ENCODE results near the gene DPM3. TPM values are rescaled to one million over a fixed set of nuclear protein-coding genes. Genes with fewer than 3 reads are reported as not detected.

The DPM3 gene
- total and polyA plus RNA-seq, 9 of the 15 experiments (the other 6 are each of a cell fraction or from before 2014, with no cell fraction given), result 3.7 to 120 (median 36.4) TPM

DNA sequence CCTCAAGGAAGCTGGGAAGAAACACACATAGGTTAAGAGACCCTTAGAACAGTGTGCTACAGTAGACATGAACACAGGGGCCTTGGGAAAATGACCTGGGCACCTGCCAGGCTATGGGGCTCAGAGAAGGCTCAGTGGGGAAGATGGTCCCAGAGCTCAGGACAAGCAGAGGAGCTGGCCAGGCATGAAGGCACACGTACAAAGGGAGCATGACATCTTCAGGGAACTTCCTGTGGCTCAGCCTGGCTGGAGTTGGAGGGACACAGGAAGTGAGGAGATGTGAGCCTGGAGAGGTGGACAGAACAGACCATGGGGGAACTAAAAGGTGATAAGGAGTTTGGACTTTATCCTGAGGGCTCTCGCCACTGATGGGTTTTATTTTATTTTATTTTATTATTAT is 8.5 kb downstream of the DPM3 start:
- Histone ChIP-seq H3K4me1 (replicated peaks in 1 of 2; ENCODE audit: control insufficient read depth in 2 of 2, insufficient read depth in 2 of 2, low read length in 2 of 2) (peaks cover 57 to 70% of the 10 kb centered on the region in 2 experiments), H3K9ac (ENCODE audit: insufficient read depth in 1 of 2, low read depth in 2 of 2, low read length in 2 of 2) (no peak overlapping the region), H3K79me2 (ENCODE audit: control insufficient read depth, insufficient read depth, low read length) (peaks cover 20% of the 10 kb centered on the region), H3K4me3 (no peak overlapping the region), H4K20me1 (replicated peaks; ENCODE audit: control insufficient read depth, insufficient read depth, low read length) (no peaks in the 10 kb centered on the region), H3K36me3 (ENCODE audit: control insufficient read depth, insufficient read depth, low read length) (peaks cover 24% of the 10 kb centered on the region), H3K27me3 (ENCODE audit: control insufficient read depth in 2 of 2, insufficient read depth in 2 of 2, low read length in 2 of 2) (no peaks in the 10 kb centered on the region), H3K4me2 (ENCODE audit: insufficient read depth, low read length) (no peak overlapping the region), H3K27ac (ENCODE audit: extremely low read depth, low read depth, low read length) (peak overlapping the region; percentile 19; the same call in 1 of the 3 replicates), H3K9me1 (ENCODE audit: control insufficient read depth, insufficient read depth, low read length) (no peaks in the 10 kb centered on the region), H2AFZ (ENCODE audit: low read depth, low read length) (no peak overlapping the region), H3K9me3 (replicated peaks; ENCODE audit: control insufficient read depth, insufficient read depth, low read depth, low read length) (no peaks in the 10 kb centered on the region)
- in situ Hi-C loops (cut with MboI) (no loop called here), intact Hi-C loops (cut with micrococcal nuclease) (no loop called here)
- ChIA-PET CTCF (ENCODE audit: low intra/inter-chr PET ratio) (no interaction called here), POLR2A (interaction anchor here (1.1 kb wide), 1 partner anchor 8 kb away, joined by 4 read pairs; the partner anchor contains the start of gene DPM3)
- ATAC-seq (no peak), DNase-seq (ENCODE audit: extremely low read depth in 1 of 4, low spot score in 3 of 4) (peak in 1 of 4 experiments; percentile 1), FAIRE-seq (peak; percentile 23)
- WGBS (ENCODE audit: insufficient coverage, low coverage, missing lambda C conversion rate), result 60% methylated on average over 2 of the region's 2 CpGs
- BruUV-seq (replicated peaks), result no TSS peak
- TF ChIP-seq GABPA (tag; conservative IDR thresholded peaks at IDR 0.05; ENCODE audit: low read depth) (peak; percentile 25; the same call in 1 of the 2 replicates), ZBTB1 (CRISPR knock-in tag; IDR thresholded peaks at IDR 0.05; ENCODE audit: borderline replicate concordance, low read depth) (no peak)
- TF ChIP-seq, protein P1, sequence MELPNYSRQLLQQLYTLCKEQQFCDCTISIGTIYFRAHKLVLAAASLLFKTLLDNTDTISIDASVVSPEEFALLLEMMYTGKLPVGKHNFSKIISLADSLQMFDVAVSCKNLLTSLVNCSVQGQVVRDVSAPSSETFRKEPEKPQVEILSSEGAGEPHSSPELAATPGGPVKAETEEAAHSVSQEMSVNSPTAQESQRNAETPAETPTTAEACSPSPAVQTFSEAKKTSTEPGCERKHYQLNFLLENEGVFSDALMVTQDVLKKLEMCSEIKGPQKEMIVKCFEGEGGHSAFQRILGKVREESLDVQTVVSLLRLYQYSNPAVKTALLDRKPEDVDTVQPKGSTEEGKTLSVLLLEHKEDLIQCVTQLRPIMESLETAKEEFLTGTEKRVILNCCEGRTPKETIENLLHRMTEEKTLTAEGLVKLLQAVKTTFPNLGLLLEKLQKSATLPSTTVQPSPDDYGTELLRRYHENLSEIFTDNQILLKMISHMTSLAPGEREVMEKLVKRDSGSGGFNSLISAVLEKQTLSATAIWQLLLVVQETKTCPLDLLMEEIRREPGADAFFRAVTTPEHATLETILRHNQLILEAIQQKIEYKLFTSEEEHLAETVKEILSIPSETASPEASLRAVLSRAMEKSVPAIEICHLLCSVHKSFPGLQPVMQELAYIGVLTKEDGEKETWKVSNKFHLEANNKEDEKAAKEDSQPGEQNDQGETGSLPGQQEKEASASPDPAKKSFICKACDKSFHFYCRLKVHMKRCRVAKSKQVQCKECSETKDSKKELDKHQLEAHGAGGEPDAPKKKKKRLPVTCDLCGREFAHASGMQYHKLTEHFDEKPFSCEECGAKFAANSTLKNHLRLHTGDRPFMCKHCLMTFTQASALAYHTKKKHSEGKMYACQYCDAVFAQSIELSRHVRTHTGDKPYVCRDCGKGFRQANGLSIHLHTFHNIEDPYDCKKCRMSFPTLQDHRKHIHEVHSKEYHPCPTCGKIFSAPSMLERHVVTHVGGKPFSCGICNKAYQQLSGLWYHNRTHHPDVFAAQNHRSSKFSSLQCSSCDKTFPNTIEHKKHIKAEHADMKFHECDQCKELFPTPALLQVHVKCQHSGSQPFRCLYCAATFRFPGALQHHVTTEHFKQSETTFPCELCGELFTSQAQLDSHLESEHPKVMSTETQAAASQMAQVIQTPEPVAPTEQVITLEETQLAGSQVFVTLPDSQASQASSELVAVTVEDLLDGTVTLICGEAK (IDR thresholded peaks at IDR 0.05), result peak; percentile 36; the same call in 1 of the 2 replicates
- TF ChIP-seq, protein P1 (CRISPR knock-in tag; IDR thresholded peaks at IDR 0.05), result no peak

Measured in K562 (cell line).